ENCODE measurements around the gene ASTL.

ASTL gene

DNA sequence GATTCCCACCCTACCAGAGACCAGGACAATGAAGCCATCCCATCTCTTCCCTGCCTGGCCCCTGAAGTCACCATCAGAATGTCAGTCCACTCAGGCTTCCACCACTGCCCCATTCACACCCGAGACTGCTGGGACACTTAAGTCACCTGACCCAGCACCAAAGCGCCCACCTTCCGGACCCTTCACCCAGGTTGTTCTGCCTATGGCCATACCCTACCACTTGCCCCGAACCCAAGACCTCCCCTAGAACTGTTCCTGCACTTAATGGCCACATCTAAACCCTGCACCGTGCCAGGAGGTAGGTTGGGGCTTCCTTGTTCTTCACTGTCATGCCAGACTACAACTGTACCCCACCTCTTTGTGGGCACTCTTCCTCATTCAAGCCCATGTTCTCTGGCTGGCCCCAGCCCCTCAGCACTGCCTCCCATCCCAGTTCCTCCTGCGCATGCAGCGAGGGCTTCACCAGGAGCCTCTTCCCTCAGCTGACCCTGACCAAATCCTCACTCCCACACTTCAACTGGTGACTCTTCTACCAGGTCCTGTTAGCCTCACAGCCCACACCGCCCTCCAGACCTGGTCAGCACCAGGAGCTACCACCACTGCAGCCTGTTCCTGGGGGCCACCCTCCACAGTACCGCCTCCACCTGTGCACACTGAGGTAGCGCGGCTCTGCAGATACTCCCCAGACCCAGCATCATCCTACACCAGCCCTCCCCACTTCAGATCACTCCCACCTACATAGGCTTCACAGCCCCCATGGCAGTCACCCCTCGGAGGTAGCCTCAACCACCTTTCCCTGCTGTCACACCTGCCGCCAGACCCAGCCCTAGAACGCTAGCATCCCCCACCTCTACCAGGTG is 13.7 kb downstream of the ASTL start (continued):
- TF ChIP-seq ZNF629 (tag by site-specific recombination; IDR thresholded peaks at IDR 0.05) (no peak), ZIC2 (tag by site-specific recombination; IDR thresholded peaks at IDR 0.05) (no peak)
- TF ChIP-seq, protein P1, sequence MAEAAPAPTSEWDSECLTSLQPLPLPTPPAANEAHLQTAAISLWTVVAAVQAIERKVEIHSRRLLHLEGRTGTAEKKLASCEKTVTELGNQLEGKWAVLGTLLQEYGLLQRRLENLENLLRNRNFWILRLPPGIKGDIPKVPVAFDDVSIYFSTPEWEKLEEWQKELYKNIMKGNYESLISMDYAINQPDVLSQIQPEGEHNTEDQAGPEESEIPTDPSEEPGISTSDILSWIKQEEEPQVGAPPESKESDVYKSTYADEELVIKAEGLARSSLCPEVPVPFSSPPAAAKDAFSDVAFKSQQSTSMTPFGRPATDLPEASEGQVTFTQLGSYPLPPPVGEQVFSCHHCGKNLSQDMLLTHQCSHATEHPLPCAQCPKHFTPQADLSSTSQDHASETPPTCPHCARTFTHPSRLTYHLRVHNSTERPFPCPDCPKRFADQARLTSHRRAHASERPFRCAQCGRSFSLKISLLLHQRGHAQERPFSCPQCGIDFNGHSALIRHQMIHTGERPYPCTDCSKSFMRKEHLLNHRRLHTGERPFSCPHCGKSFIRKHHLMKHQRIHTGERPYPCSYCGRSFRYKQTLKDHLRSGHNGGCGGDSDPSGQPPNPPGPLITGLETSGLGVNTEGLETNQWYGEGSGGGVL (tag by site-specific recombination; IDR thresholded peaks at IDR 0.05), result no peak

GRCh38 chr2:96123936-96124335 is 14.4 kb downstream of the ASTL start:
- H3K9me3 ChIP-seq (ENCODE audit: control insufficient read depth, insufficient read depth, low read depth, low read length), result no peaks in the 10 kb centered on the region
- no peak overlapping the region for H3K27ac ChIP-seq (ENCODE audit: extremely low read depth, low read depth, low read length)
- ChIA-PET POLR2A (no interaction called here), CTCF (interaction anchor here (0.5 kb wide), 2 partner anchors 84 to 893 kb away, joined by 3 to 4 read pairs; no protein-coding TSS in a partner anchor)
- no peaks in the 10 kb centered on the region for H3K36me3 ChIP-seq (ENCODE audit: control insufficient read depth in 2 of 2, insufficient read depth in 1 of 2, low read length in 2 of 2)
- no peaks in the 10 kb centered on the region for H3K4me1 ChIP-seq (ENCODE audit: control insufficient read depth, insufficient read depth, low read length)
- TF ChIP-seq ZNF518A (tag by site-specific recombination; conservative IDR thresholded peaks at IDR 0.05; ENCODE audit: low read depth) (no peak), ZNF155 (tag by site-specific recombination; IDR thresholded peaks at IDR 0.05) (no peak)
- H3K4me3 ChIP-seq (ENCODE audit: low read depth, low read length), result no peak overlapping the region

DNA sequence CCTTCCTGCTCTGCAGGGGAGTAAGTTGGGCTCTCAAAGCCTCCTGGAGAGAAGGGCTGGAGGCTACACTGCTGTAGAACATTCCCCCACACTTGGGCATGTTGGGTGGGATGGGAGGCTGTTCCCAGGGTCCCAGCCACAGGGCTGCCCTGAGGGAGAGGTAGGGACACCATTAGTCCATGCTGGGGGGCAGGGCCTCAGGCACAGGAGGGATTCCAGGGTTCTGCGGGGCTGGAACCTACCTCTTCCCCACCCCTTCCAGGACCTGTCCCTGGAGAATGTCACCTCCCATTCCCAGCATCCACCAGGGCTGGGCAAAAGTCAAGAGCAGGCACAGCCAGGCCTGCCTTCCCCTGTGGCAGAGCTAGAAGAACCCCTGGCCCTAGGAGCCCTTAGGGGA is 15.0 kb downstream of the ASTL start:
- Histone ChIP-seq H3K4me1 (ENCODE audit: control insufficient read depth, insufficient read depth, low read length) (no peaks in the 10 kb centered on the region), H3K4me3 (ENCODE audit: low read depth, low read length) (no peak overlapping the region), H3K27ac (ENCODE audit: extremely low read depth, low read depth, low read length) (no peak overlapping the region), H3K9me3 (ENCODE audit: control insufficient read depth, insufficient read depth, low read depth, low read length) (no peaks in the 10 kb centered on the region), H3K36me3 (ENCODE audit: control insufficient read depth in 2 of 2, insufficient read depth in 1 of 2, low read length in 2 of 2) (no peaks in the 10 kb centered on the region)
- no peak for TF ChIP-seq ZNF514 (tag by site-specific recombination; IDR thresholded peaks at IDR 0.05)
- TF ChIP-seq ZNF624 (tag by site-specific recombination; IDR thresholded peaks at IDR 0.05), result no peak
- no peak for TF ChIP-seq ZFP69B (tag by site-specific recombination; IDR thresholded peaks at IDR 0.05)
- TF ChIP-seq ZBTB7A (tag by site-specific recombination; IDR thresholded peaks at IDR 0.05; ENCODE audit: low read depth), result no peak
- no peak for TF ChIP-seq ZNF24 (tag by site-specific recombination; IDR thresholded peaks at IDR 0.05)
- no peak for TF ChIP-seq ZNF629 (tag by site-specific recombination; IDR thresholded peaks at IDR 0.05)
- TF ChIP-seq KLF7 (tag by site-specific recombination; IDR thresholded peaks at IDR 0.05; ENCODE audit: borderline replicate concordance), result no peak
- TF ChIP-seq ZNF10 (tag by site-specific recombination; IDR thresholded peaks at IDR 0.05), result no peak
- TF ChIP-seq HOXC10 (CRISPR knock-in tag; IDR thresholded peaks at IDR 0.05), result no peak
- TF ChIP-seq ZNF558 (tag by site-specific recombination; IDR thresholded peaks at IDR 0.05), result no peak
- no peak for TF ChIP-seq GLI2 (tag by site-specific recombination; IDR thresholded peaks at IDR 0.05; ENCODE audit: borderline replicate concordance, low read depth)
- POLR2A ChIA-PET, result interaction anchor here (0.6 kb wide), 1 partner anchor 85 kb away, joined by 3 read pairs; the partner anchor contains the start of gene STARD7
- CTCF ChIA-PET, result no interaction called here

Measured in HEK293 (cell line).